ENCODE measurements around the gene FXN. TPM values are rescaled to one million over a fixed set of nuclear protein-coding genes. Genes with fewer than 3 reads are reported as not detected.

The FXN gene
- total and polyA plus RNA-seq, 2 donors (not counting 3 experiments of a cell fraction or from before 2014, with no cell fraction given) = 18.2 to 21.2 TPM

DNA sequence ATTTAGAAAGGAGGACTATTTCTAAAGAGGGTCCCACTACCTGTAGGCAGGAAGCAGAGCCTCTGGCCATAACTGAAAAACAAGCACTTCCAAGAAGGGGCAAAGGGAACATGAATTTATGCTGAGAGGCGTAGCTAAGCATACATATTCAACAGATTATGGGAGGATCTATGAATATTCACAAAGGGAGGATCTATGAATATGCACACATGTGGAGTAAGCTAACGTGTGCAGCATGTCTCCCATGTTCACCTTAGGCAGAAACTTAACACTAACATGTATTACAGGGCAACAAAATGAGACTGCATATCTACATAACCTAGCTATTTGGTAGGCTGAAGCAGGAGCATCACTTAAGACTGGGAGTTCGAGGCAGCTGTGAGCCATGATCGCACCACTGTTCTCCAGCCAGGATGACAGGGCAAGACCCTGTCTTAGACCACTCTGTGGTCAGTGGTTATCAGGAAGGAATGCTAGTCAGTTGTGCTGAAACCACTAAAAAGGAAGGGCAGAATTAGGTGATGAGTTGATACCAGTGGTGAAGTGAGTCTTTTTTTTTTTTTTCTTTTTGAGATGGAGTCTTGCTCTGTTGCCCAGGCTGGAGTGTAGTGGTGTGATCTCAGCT, 20.8 kb downstream of the FXN start:
- DNase-seq (ENCODE audit: low read depth, low spot score) (no peak), FAIRE-seq (no peak)
- intact Hi-C loops (cut with micrococcal nuclease) (no loop called here), dilution Hi-C loops (cut with MboI; ENCODE audit: extremely low pct_ligation_motif_present, low sequenced_read_pairs) (no loop called here)
- Histone ChIP-seq H3K27ac (ENCODE audit: insufficient read depth, low read depth, low read length) (no peak overlapping the region), H3K9me3 (replicated peaks; ENCODE audit: control insufficient read depth, insufficient read depth, low read length) (no peaks in the 10 kb centered on the region), H3K36me3 (ENCODE audit: control insufficient read depth in 2 of 2, extremely low read depth in 1 of 2, insufficient read depth in 2 of 2, low read length in 2 of 2) (no peaks in the 10 kb centered on the region), H3K79me2 (ENCODE audit: control insufficient read depth, insufficient read depth, low read length) (no peaks in the 10 kb centered on the region), H3K4me2 (ENCODE audit: insufficient read depth, low read length) (no peak overlapping the region), H2AFZ (ENCODE audit: low read depth, low read length) (no peak overlapping the region), H3K27me3 (ENCODE audit: control insufficient read depth in 2 of 2, insufficient read depth in 2 of 2, low read length in 2 of 2) (no peaks in the 10 kb centered on the region), H3K4me3 (replicated peaks in 1 of 3; ENCODE audit: insufficient read depth in 1 of 3, low read depth in 1 of 3, low read length in 3 of 3) (no peak overlapping the region), H3K9me1 (replicated peaks; ENCODE audit: control insufficient read depth, extremely low read depth, insufficient read depth, low read length) (no peaks in the 10 kb centered on the region), H4K20me1 (replicated peaks; ENCODE audit: control insufficient read depth, extremely low read depth, insufficient read depth, low read length) (no peaks in the 10 kb centered on the region), H3K4me1 (ENCODE audit: control insufficient read depth, extremely low read depth, insufficient read depth, low read length) (peaks cover 3% of the 10 kb centered on the region), H3K9ac (replicated peaks; ENCODE audit: extremely low read depth, insufficient read depth, low read length) (no peak overlapping the region)
- ChIA-PET CTCF (interaction anchor here (0.6 to 7.6 kb wide), 9 partner anchors 11 to 167 kb away, joined by 3 to 281 read pairs (median 26); no protein-coding TSS in a partner anchor), POLR2A (no interaction called here)
- TF ChIP-seq, protein P1, sequence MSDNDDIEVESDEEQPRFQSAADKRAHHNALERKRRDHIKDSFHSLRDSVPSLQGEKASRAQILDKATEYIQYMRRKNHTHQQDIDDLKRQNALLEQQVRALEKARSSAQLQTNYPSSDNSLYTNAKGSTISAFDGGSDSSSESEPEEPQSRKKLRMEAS (IDR thresholded peaks at IDR 0.05; ENCODE audit: insufficient read depth, insufficient read length) = no peak
- no peak for TF ChIP-seq EZH2 (IDR thresholded peaks at IDR 0.05; ENCODE audit: borderline replicate concordance, low read depth, low read length, severe bottlenecking)
- no peak for TF ChIP-seq FOS (IDR thresholded peaks at IDR 0.05; ENCODE audit: borderline replicate concordance, insufficient read depth, low read length)
- TF ChIP-seq JUN (IDR thresholded peaks at IDR 0.05; ENCODE audit: borderline replicate concordance, insufficient read depth, insufficient read length, low read depth) = no peak
- no peak for TF ChIP-seq GATA2 (IDR thresholded peaks at IDR 0.05; ENCODE audit: insufficient read depth, insufficient read length, low read depth, low read length)
- no peak for TF ChIP-seq MYC (IDR thresholded peaks at IDR 0.05; ENCODE audit: low read depth, low read length)
- TF ChIP-seq, protein P2, sequence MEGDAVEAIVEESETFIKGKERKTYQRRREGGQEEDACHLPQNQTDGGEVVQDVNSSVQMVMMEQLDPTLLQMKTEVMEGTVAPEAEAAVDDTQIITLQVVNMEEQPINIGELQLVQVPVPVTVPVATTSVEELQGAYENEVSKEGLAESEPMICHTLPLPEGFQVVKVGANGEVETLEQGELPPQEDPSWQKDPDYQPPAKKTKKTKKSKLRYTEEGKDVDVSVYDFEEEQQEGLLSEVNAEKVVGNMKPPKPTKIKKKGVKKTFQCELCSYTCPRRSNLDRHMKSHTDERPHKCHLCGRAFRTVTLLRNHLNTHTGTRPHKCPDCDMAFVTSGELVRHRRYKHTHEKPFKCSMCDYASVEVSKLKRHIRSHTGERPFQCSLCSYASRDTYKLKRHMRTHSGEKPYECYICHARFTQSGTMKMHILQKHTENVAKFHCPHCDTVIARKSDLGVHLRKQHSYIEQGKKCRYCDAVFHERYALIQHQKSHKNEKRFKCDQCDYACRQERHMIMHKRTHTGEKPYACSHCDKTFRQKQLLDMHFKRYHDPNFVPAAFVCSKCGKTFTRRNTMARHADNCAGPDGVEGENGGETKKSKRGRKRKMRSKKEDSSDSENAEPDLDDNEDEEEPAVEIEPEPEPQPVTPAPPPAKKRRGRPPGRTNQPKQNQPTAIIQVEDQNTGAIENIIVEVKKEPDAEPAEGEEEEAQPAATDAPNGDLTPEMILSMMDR (IDR thresholded peaks at IDR 0.05; ENCODE audit: extremely low read depth in 1 of 2, insufficient read depth in 1 of 2, low read depth in 1 of 2, low read length in 2 of 2) = no peak
- no peak for TF ChIP-seq POLR2A (IDR thresholded peaks at IDR 0.05; ENCODE audit: low read depth, low read length)
- no peak for TF ChIP-seq POLR2AphosphoS5 (IDR thresholded peaks at IDR 0.05; ENCODE audit: insufficient read depth, low read depth, low read length)
- BruUV-seq (replicated peaks) = no TSS peak
